Activated CD4-positive, alpha-beta T cell treated with anti-CD3 and anti-CD28 coated beads for 36 hours (primary cell): ENCODE results near the gene SSR1. TPM values are rescaled to one million over a fixed set of nuclear protein-coding genes. Genes with fewer than 3 reads are reported as not detected.
"Not testable (repeated sequence)": the region's sequence is repeated elsewhere in the genome, so short reads cannot be mapped to it uniquely, and the experiment has no call there.

ENCODE experiments used
- ATAC-seq: fragments of 200-7000 bp; cut with Tn5 transposase; one replicate; pipeline ENCODE4 v1.10.0; 2021; ENCODE audit warnings: mild to moderate bottlenecking, moderate library complexity
- CTCF ChIA-PET: fragments of 350-600 bp; sonication (Branson Sonifier 250); formaldehyde crosslinking; loops from one replicate; lab custom pipeline; 2021; ENCODE audit warnings: antibody characterized with exemption; lab: Charles Lee
- POLR2A ChIA-PET: fragments of 350-600 bp; sonication (Branson Sonifier 250); formaldehyde crosslinking; loops from one replicate; lab custom pipeline; 2021; ENCODE audit warnings: antibody characterized with exemption, inconsistent platforms; lab: Charles Lee
- DNase-seq: peaks from one replicate; pipeline ENCODE4 v3.0.0-alpha.2; 2020
- H3K27ac Mint-ChIP-seq: one replicate; pipeline ENCODE4 v1.8.0; 2021; ENCODE audit warnings: mixed read lengths
- H3K27me3 Mint-ChIP-seq: one replicate; pipeline ENCODE4 v1.8.0; 2021; ENCODE audit warnings: mixed read lengths
- H3K36me3 Mint-ChIP-seq: one replicate; pipeline ENCODE4 v1.8.0; 2021; ENCODE audit warnings: low read depth, mixed read lengths
- H3K4me1 Mint-ChIP-seq: one replicate; pipeline ENCODE4 v1.8.0; 2021; ENCODE audit warnings: mixed read lengths
- H3K4me3 Mint-ChIP-seq: one replicate; pipeline ENCODE4 v1.8.0; 2021; ENCODE audit warnings: mild to moderate bottlenecking, moderate library complexity, mixed read lengths
- H3K9me3 Mint-ChIP-seq: one replicate; pipeline ENCODE4 v1.8.0; 2021; ENCODE audit warnings: low read depth, mixed read lengths
- intact Hi-C, 2 experiments: fragments of 100-400 bp; cut with DNase I in 1 of 2; cut with micrococcal nuclease in 1 of 2; formaldehyde crosslinking; loops; one replicate each; pipeline versions ENCODE4 v1.14.2 to v1.15.1; 2022 to 2024; cut with DNase I, micrococcal nuclease
- total RNA-seq, 2 experiments: library from RNA; stranded (reverse); gene quantifications; one replicate each; pipeline ENCODE4 v1.2.3, GENCODE V29; 2021

The SSR1 gene
- total RNA-seq, 2 experiments from 2014 or later, result 129 to 165 TPM

- DNase-seq (peak; percentile 30), ATAC-seq (peak; percentile 59)
- peaks cover 16% of the 10 kb centered on the region for H3K4me1 Mint-ChIP-seq
- ChIA-PET CTCF (interaction anchor here (1.2 kb wide), 1 partner anchor 31 kb away, joined by 3 read pairs; no protein-coding TSS in a partner anchor), POLR2A (interaction anchor here (0.6 to 0.8 kb wide), 2 partner anchors 16 to 256 kb away, joined by 3 to 4 read pairs; no protein-coding TSS in a partner anchor)
- H3K27me3 Mint-ChIP-seq, result no peaks in the 10 kb centered on the region
- peaks cover 12% of the 10 kb centered on the region for H3K36me3 Mint-ChIP-seq
- no peaks in the 10 kb centered on the region for H3K9me3 Mint-ChIP-seq
- peak overlapping the region; percentile 49 for H3K27ac Mint-ChIP-seq
- intact Hi-C loops, result no loop called here
- no peak overlapping the region for H3K4me3 Mint-ChIP-seq
Measured at GRCh38 chr6:7282097-7282906, 30.7 kb downstream of the SSR1 start.

GRCh38 chr6:7276199-7276524, 36.8 kb downstream of the SSR1 start:
- DNase-seq (no peak), ATAC-seq (no peak)
- Mint-ChIP-seq H3K4me1 (peaks cover 5% of the 10 kb centered on the region), H3K27me3 (no peaks in the 10 kb centered on the region), H3K27ac (no peak overlapping the region), H3K36me3 (no peaks in the 10 kb centered on the region), H3K9me3 (no peaks in the 10 kb centered on the region), H3K4me3 (no peak overlapping the region)
- intact Hi-C loops, result loop anchor here (1.0 to 5.0 kb wide), 4 partner anchors 63 to 339 kb away; partner anchors contain the start of genes CAGE1 (in 1 of the 2) and RIOK1 (in 1 of the 2)
- POLR2A ChIA-PET, result interaction anchor here (0.6 kb wide), 1 partner anchor 16 kb away, joined by 3 read pairs; no protein-coding TSS in a partner anchor
- CTCF ChIA-PET, result interaction anchor here (0.6 to 3.8 kb wide), 18 partner anchors 10 to 943 kb away, joined by 3 to 24 read pairs (median 4); no protein-coding TSS in a partner anchor

- CTCF ChIA-PET, result interaction anchor here (0.6 to 3.8 kb wide), 7 partner anchors 10 to 340 kb away, joined by 3 to 24 read pairs (median 5); no protein-coding TSS in a partner anchor
- H3K27me3 Mint-ChIP-seq, ATAC-seq, H3K9me3 Mint-ChIP-seq, DNase-seq, H3K36me3 Mint-ChIP-seq, H3K27ac Mint-ChIP-seq, H3K4me1 Mint-ChIP-seq, H3K4me3 Mint-ChIP-seq, intact Hi-C loops, POLR2A ChIA-PET: not testable (repeated sequence)
Measured at GRCh38 chr6:7274525-7274924, 38.5 kb downstream of the SSR1 start.

- H3K27me3 Mint-ChIP-seq, result no peaks in the 10 kb centered on the region
- H3K9me3 Mint-ChIP-seq, result no peaks in the 10 kb centered on the region
- H3K36me3 Mint-ChIP-seq, result no peaks in the 10 kb centered on the region
- intact Hi-C loops, result no loop called here
- H3K4me3 Mint-ChIP-seq, result no peak overlapping the region
- peak; percentile 11 for ATAC-seq
- ChIA-PET POLR2A (no interaction called here), CTCF (interaction anchor here (0.5 kb wide), 1 partner anchor 87 kb away, joined by 3 read pairs; no protein-coding TSS in a partner anchor)
- no peak for DNase-seq
- H3K27ac Mint-ChIP-seq, result no peak overlapping the region
- H3K4me1 Mint-ChIP-seq, result peaks cover 3% of the 10 kb centered on the region
Measured at GRCh38 chr6:7273709-7274108, 39.3 kb downstream of the SSR1 start.

DNA sequence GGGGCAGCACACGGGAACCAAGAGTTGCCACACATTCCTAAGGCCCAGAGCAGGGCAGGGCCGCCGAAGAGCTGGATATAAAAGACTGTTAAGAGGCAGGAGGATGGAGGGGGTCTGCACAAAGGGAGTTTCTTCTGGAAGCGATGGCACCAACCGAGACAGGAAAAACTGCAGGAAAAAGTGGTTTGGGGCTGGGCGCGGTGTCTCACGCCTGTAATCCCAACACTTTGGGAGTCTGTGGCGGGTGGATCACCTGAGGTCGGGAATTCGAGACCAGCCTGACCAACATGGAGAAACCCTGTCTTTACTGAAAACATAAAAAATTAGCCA, 41.8 kb downstream of the SSR1 start:
- no peak overlapping the region for H3K27ac Mint-ChIP-seq
- no peak overlapping the region for H3K4me3 Mint-ChIP-seq
- POLR2A ChIA-PET, result interaction anchor here (0.6 kb wide), 1 partner anchor 15 kb away, joined by 4 read pairs; no protein-coding TSS in a partner anchor
- CTCF ChIA-PET, result interaction anchor here (0.6 to 1.7 kb wide), 3 partner anchors 15 to 594 kb away, joined by 3 to 6 read pairs (median 3); no protein-coding TSS in a partner anchor
- peaks cover 3% of the 10 kb centered on the region for H3K4me1 Mint-ChIP-seq
- H3K36me3 Mint-ChIP-seq, result no peaks in the 10 kb centered on the region
- ATAC-seq, result no peak
- no peaks in the 10 kb centered on the region for H3K27me3 Mint-ChIP-seq
- DNase-seq, result no peak
- intact Hi-C loops, result no loop called here
- H3K9me3 Mint-ChIP-seq, result no peaks in the 10 kb centered on the region

- no peak overlapping the region for H3K27ac Mint-ChIP-seq
- ChIA-PET CTCF (interaction anchor here (1.7 kb wide), 1 partner anchor 15 kb away, joined by 6 read pairs; no protein-coding TSS in a partner anchor), POLR2A (interaction anchor here (0.6 kb wide), 1 partner anchor 15 kb away, joined by 4 read pairs; no protein-coding TSS in a partner anchor)
- no peaks in the 10 kb centered on the region for H3K4me1 Mint-ChIP-seq
- no peaks in the 10 kb centered on the region for H3K36me3 Mint-ChIP-seq
- intact Hi-C loops, result no loop called here
- H3K27me3 Mint-ChIP-seq, result no peaks in the 10 kb centered on the region
- H3K4me3 Mint-ChIP-seq, result no peak overlapping the region
- no peak for ATAC-seq
- no peak for DNase-seq
- H3K9me3 Mint-ChIP-seq, result no peaks in the 10 kb centered on the region
Measured at GRCh38 chr6:7270320-7271204, 42.4 kb downstream of the SSR1 start.

- POLR2A ChIA-PET, result no interaction called here
Measured at GRCh38 chr6:7269816-7270215, 43.2 kb downstream of the SSR1 start.

GRCh38 chr6:7268816-7269555, 44.0 kb downstream of the SSR1 start:
- H3K4me3 Mint-ChIP-seq, result no peak overlapping the region
- no peaks in the 10 kb centered on the region for H3K9me3 Mint-ChIP-seq
- no peaks in the 10 kb centered on the region for H3K36me3 Mint-ChIP-seq
- H3K27me3 Mint-ChIP-seq, result no peaks in the 10 kb centered on the region
- DNase-seq (no peak), ATAC-seq (no peak)
- ChIA-PET POLR2A (no interaction called here), CTCF (no interaction called here)
- intact Hi-C loops, result no loop called here
- no peaks in the 10 kb centered on the region for H3K4me1 Mint-ChIP-seq
- H3K27ac Mint-ChIP-seq, result no peak overlapping the region

More at GRCh38 chr6:7269816-7270215, 43.2 kb downstream of the SSR1 start:
- H3K9me3 Mint-ChIP-seq, result no peaks in the 10 kb centered on the region
- H3K4me1 Mint-ChIP-seq, result no peaks in the 10 kb centered on the region
- ATAC-seq (no peak), DNase-seq (no peak)
- H3K36me3 Mint-ChIP-seq, result no peaks in the 10 kb centered on the region
- H3K27me3 Mint-ChIP-seq, result no peaks in the 10 kb centered on the region
- intact Hi-C loops, result no loop called here
- H3K27ac Mint-ChIP-seq, result no peak overlapping the region
- H3K4me3 Mint-ChIP-seq, result no peak overlapping the region
- CTCF ChIA-PET, result no interaction called here

- no peaks in the 10 kb centered on the region for H3K4me1 Mint-ChIP-seq
Measured at GRCh38 chr6:7268362-7268761, 44.6 kb downstream of the SSR1 start.

GRCh38 chr6:7267466-7268091, 45.4 kb downstream of the SSR1 start:
- Mint-ChIP-seq H3K4me3 (no peak overlapping the region), H3K4me1 (no peaks in the 10 kb centered on the region), H3K36me3 (no peaks in the 10 kb centered on the region), H3K9me3 (no peaks in the 10 kb centered on the region), H3K27ac (no peak overlapping the region), H3K27me3 (no peaks in the 10 kb centered on the region)
- ChIA-PET POLR2A (no interaction called here), CTCF (no interaction called here)
- intact Hi-C loops, result no loop called here
- DNase-seq (peak; percentile 30), ATAC-seq (peak; percentile 44)

More at GRCh38 chr6:7268362-7268761, 44.6 kb downstream of the SSR1 start:
- DNase-seq, result no peak
- Mint-ChIP-seq H3K9me3 (no peaks in the 10 kb centered on the region), H3K27ac (no peak overlapping the region), H3K36me3 (no peaks in the 10 kb centered on the region), H3K27me3 (no peaks in the 10 kb centered on the region), H3K4me3 (no peak overlapping the region)
- intact Hi-C loops, result no loop called here
- ChIA-PET CTCF (no interaction called here), POLR2A (no interaction called here)
- ATAC-seq, result no peak
